BJ (cell line): Measurements from ENCODE around the gene DDX42. TPM values are rescaled to one million over a fixed set of nuclear protein-coding genes. Genes with fewer than 3 reads are reported as not detected.
A peak's percentile ranks its signal among the peaks of the same experiment; 100 is the strongest.

Experiments
- CTCF ChIA-PET: fragments of 350-600 bp; formaldehyde crosslinking; extraction: SDS; loops from one replicate; lab custom pipeline; 2021; ENCODE audit warnings: antibody characterized with exemption, inconsistent platforms; lab: Yijun Ruan, JAX
- POLR2A ChIA-PET: fragments of 300-600 bp; sonication (Branson Sonifier 250); formaldehyde crosslinking; extraction: SDS; loops from one replicate; lab custom pipeline; 2021; ENCODE audit warnings: antibody characterized with exemption; lab: Charles Lee
- DNase-seq: peaks from one replicate; pipeline ENCODE4 v3.0.0-alpha.2; 2011; ENCODE audit warnings: low read depth
- H3K27me3 ChIP-seq: 2 replicates; pipeline ENCODE4 v1.6.0; 2011; ENCODE audit warnings: low read length; ENCODE audit not compliant: control insufficient read depth, insufficient read depth
- H3K36me3 ChIP-seq: 2 replicates; pipeline ENCODE4 v1.5.1; 2011; ENCODE audit warnings: low read length; ENCODE audit not compliant: control insufficient read depth, insufficient read depth
- H3K4me3 ChIP-seq: 2 replicates; pipeline ENCODE4 v1.5.1; 2011; ENCODE audit warnings: low read depth, mild to moderate bottlenecking, control low read depth, low read length
- polyA plus RNA-seq: library from polyadenylated mRNA; depleted of rRNA; stranded (reverse); fragments of >200 nt; gene quantifications from 2 replicates; pipeline ENCODE4 v1.2.3, GENCODE V29; 2011
- TF ChIP-seq, protein P1 (sequence below): IDR thresholded peaks from 2 replicates; pipeline ENCODE4 v1.5.1; 2011; ENCODE audit warnings: low read depth, mild to moderate bottlenecking, control low read depth, inconsistent platforms, low read length, moderate library complexity; ENCODE audit not compliant: insufficient read depth

Gene DDX42
- polyA plus RNA-seq, 1 experiment = 56.3 TPM

DNA sequence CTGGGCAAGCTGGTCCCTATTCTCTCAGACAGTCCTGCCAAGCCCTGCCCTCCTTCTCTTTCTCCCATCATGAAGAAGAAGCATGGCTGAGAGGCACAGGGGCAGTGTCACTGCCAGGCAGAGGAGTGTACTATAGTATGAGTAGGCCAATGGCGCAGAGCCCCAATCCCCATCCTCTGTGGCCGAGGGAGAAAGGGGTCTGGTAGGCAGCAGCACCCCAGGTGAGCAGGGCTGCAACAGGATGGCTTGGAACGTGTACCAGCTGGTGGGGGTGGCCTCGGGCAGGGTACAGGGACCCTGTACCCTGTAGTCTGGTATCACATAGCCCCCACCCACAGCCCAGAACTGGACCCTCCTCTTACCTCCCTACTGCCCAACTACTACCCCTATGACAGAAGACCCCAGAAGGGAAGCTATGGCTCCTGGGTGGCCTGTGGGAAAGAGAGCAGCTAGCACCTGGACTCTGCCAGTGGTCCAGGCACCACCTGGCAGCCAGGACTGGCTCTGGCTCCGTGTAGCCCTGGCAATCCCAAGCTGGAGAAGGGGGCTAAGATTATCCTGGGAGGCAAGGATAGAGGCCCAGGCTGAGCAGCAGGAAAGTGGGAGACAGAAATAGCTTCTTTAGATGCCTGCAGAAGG, 64.1 kb downstream of the DDX42 start:
- ChIA-PET CTCF (interaction anchor here (0.8 to 3.0 kb wide), 4 partner anchors 8 to 30 kb away, joined by 3 to 11 read pairs (median 6); no protein-coding TSS in a partner anchor), POLR2A (interaction anchor here (0.7 kb wide), 1 partner anchor 10 kb away, joined by 6 read pairs; no protein-coding TSS in a partner anchor)
- Histone ChIP-seq H3K36me3 (peaks cover 20% of the 10 kb centered on the region), H3K27me3 (no peaks in the 10 kb centered on the region), H3K4me3 (no peak overlapping the region)
- TF ChIP-seq, protein P1, sequence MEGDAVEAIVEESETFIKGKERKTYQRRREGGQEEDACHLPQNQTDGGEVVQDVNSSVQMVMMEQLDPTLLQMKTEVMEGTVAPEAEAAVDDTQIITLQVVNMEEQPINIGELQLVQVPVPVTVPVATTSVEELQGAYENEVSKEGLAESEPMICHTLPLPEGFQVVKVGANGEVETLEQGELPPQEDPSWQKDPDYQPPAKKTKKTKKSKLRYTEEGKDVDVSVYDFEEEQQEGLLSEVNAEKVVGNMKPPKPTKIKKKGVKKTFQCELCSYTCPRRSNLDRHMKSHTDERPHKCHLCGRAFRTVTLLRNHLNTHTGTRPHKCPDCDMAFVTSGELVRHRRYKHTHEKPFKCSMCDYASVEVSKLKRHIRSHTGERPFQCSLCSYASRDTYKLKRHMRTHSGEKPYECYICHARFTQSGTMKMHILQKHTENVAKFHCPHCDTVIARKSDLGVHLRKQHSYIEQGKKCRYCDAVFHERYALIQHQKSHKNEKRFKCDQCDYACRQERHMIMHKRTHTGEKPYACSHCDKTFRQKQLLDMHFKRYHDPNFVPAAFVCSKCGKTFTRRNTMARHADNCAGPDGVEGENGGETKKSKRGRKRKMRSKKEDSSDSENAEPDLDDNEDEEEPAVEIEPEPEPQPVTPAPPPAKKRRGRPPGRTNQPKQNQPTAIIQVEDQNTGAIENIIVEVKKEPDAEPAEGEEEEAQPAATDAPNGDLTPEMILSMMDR = no peak
- no peak for DNase-seq

GRCh38 chr17:63838631-63839171, 64.7 kb downstream of the DDX42 start:
- DNase-seq = peak; percentile 34
- TF ChIP-seq, protein P1 = no peak
- Histone ChIP-seq H3K4me3 (no peak overlapping the region), H3K36me3 (peaks cover 13% of the 10 kb centered on the region), H3K27me3 (no peaks in the 10 kb centered on the region)
- ChIA-PET POLR2A (interaction anchor here (0.7 kb wide), 1 partner anchor 10 kb away, joined by 6 read pairs; no protein-coding TSS in a partner anchor), CTCF (interaction anchor here (0.8 to 3.0 kb wide), 5 partner anchors 9 to 43 kb away, joined by 3 to 11 read pairs (median 4); partner anchors contain the start of gene GH2)

DNA sequence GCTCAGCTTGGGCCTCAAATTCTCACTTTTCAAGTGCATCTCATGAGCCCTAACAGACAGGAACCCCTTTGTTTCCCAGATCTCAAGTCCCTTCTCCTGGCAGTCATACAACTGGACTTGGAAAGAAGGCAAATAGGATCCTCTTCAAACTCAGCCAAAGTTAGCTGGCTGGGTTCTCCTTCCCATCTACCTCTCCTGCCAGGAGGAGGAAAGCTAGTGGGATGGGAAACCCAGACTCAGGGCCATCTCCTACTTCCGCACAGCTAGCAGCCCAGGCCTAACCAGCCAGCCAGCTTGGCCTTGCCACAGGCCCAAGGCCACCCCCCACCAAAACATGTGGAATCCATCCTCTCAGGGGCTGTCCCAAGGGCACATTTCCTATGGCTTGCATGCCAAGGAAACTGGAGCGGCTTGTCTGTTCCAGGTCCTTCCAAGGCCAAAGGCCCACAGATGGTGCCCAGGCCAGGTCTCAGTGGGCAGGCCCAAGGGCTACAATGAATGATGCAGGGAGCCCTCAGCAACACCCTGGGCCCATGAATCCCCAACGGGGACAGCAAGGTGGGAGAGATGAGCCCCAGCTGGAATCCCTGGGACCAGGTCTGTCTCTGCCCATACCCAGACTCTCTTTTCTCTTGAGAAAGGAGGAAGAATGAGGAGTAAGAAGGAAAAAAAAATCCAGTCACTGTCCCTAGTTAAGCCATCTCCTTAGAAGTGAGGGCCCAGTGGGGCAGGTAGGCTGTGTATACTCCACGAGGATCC, 66.8 kb downstream of the DDX42 start:
- H3K4me3 ChIP-seq = peak overlapping the region; percentile 82
- no peaks in the 10 kb centered on the region for H3K27me3 ChIP-seq
- ChIA-PET POLR2A (no interaction called here), CTCF (interaction anchor here (1.0 to 1.6 kb wide), 3 partner anchors 25 to 28 kb away, joined by 3 to 4 read pairs (median 3); no protein-coding TSS in a partner anchor)
- no peak for DNase-seq
- H3K36me3 ChIP-seq = peaks cover 2% of the 10 kb centered on the region
- TF ChIP-seq, protein P1 = no peak

DNA sequence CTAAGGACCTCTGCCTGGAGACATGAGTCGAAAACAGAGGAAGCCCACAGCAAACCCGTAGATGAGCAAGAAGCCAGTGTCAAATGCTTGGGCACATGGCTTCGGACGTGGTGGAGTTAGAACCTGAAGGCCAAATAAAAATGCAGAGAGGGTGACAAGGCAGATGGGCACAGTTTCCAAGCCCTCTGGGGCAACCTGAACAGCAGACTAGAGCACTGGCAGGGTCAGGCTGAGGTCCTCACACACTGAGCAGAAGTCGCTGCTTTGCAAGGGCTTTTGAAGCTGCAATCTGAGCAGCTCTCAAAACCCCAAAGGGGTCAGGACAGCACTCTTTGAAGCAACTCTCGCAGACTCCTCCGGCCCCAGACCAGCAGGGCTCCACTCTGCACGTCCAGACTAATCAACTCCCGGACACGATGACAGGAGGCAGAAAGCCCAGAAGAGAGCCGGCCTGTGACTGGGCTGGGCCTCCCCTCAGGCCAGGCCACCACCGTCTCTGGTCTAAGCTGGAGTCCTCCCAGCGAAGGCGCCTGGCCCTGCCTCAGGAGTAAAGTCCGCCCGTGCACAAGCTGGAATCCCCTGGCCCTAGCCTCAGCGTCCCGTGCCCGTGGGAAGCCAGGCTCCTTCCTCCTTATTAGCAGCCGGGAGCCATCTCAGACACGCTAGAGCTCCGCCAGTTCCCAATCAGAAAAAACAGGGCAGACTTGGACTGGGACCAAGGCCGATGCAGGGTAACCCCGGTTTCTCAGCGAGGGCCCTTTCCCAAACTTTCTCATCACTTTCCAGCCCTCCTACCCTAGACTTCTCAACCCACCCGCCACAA, 67.6 kb downstream of the DDX42 start:
- ChIA-PET CTCF (interaction anchor here (1.0 to 1.8 kb wide), 3 partner anchors 26 to 28 kb away, joined by 3 to 5 read pairs (median 3); no protein-coding TSS in a partner anchor), POLR2A (no interaction called here)
- Histone ChIP-seq H3K27me3 (no peaks in the 10 kb centered on the region), H3K36me3 (no peaks in the 10 kb centered on the region), H3K4me3 (peak overlapping the region; percentile 82)
- no peak for DNase-seq
- TF ChIP-seq, protein P1 = no peak
